M059J (cell line): ENCODE data around the gene KCNIP2. TPM values are rescaled to one million over a fixed set of nuclear protein-coding genes. Genes with fewer than 3 reads are reported as not detected.

Experiments
- DNase-seq: peaks from one replicate; pipeline ENCODE4 v3.0.0-alpha.2; 2012; ENCODE audit warnings: low read depth
- total RNA-seq: library from RNA; depleted of rRNA; stranded (reverse); fragments of >200 nt; shearing (Covaris generic); gene quantifications from 2 replicates; pipeline ENCODE4 v1.2.3, GENCODE V29; 2014; rRNA removed

Gene KCNIP2
- total RNA-seq = 0.07 and 0.57 TPM in 2 replicates

DNA sequence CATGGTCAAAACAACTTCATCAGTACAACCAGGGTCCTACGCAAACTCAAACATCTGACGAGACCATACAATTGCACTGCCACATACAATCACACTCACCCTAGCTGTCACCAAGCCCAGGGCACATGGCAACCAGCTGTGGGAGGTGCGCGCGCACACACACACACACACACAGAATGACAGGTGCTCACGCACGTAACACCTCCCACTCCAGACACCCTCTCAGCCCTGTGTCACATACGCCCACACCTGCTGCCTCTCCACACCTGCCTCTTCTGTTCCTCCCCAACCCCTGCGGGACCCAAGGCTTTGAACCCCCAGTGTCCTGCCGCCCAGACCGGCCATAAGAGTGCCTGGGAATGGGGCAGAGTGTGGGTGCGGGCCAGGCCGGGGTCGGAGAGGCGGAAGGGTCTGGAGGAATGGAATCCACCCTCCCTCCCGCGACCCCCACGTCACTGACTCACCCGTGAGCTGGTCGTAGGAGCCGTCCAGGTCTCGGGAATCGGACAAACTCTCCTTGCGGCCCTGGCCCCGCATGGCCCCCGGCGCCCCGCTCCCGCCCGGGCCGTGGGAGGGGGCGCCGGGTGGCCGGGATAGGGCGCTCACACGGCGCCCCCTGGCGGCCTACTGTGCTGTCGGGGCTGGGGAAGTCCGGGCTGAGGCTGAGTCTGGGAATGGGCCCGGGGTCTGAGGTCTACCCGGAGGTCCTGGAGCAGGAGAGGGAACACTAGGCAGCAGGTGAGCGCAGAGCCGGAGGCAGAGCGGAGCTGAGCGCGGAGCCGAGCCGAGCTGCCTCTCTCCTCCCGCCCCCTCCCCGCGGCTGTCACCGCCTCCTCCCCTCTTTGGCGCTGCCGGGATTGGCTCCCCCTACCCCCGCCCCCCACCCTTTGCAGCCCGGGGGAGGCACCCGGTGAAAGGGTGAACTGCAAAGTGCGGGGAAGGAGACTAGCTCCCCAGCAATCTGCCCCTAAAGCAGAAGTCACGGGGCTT lies at the start of gene KCNIP2:
Gene KCNIP2 (minus strand): TSS at position 769 of the 990 bp plus-strand sequence. CDS start 232 bp downstream, at position 537.
- DNase-seq = no peak

DNA sequence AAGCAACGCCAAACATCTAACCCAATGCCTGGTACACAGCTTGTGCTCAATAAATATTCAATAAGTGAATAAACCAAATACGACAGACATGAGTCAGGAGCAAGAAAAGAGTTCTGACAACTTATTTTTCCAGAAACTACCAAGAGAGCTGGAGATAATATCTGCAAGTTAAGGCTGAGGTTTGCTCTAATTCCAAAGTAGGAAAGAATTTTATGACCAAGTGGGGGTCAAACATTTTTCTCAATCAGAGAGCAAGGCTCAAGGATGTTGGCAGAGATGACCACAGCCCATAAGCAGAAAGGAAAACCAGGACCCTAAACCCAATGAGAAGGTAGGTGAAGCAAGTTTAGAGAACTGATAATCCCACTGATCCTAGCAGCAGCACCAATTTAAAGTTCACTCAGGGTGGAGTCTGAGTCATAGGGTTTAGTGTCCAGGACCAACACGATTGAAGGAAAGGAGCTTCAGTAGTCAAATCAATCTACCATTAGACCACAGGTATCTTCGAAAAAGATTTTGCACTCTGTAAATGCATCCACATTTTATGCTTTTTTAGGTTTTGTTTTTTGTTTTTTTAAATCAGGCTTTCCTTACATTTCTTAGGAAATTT lies 49.3 kb upstream of the KCNIP2 start:
- DNase-seq = peak; percentile 32

DNA sequence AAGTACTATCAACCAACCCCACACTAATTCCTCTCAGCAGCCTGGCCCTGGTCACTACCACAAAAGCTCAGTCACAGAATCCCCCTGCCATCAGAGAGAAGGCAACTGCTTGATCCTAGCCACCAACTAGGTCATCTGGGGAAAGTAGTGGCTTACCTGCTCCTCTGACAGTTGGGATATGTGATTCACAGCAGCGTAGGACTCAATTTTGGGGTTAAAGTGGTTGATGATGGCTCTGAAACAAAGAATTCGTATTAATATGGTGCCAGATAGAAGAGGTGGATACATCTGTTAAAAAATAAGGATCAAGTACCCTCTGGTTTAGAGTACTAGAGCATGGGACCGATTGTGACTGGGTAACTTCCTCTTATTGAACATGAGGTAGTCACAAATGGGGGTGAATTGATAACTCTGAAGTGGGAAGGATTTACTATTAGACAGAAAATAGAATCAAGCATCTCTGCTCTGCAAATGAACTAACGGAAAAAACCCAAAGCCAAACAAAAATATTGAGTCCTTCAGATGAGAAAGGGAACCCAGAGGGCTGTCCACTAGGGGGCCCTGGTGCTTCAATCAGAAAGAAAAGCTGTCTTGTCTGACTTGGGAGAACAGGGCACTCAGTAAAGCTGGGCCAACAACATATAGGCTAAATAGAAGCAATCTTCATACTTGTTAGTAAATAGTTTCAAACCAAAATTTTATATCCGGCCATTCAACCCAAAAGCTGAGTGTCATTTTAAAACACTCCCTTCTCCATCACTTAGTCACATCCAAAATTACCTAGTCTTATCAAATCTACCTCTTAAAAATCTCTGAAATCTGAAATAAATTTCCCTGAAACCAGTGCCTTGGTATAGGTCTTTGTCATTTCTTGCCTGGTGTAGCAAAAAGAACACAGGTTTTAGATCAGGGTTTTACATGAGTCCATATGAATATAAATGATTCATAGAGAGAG lies 45.9 kb upstream of the KCNIP2 start:
- DNase-seq = peak; percentile 67

DNA sequence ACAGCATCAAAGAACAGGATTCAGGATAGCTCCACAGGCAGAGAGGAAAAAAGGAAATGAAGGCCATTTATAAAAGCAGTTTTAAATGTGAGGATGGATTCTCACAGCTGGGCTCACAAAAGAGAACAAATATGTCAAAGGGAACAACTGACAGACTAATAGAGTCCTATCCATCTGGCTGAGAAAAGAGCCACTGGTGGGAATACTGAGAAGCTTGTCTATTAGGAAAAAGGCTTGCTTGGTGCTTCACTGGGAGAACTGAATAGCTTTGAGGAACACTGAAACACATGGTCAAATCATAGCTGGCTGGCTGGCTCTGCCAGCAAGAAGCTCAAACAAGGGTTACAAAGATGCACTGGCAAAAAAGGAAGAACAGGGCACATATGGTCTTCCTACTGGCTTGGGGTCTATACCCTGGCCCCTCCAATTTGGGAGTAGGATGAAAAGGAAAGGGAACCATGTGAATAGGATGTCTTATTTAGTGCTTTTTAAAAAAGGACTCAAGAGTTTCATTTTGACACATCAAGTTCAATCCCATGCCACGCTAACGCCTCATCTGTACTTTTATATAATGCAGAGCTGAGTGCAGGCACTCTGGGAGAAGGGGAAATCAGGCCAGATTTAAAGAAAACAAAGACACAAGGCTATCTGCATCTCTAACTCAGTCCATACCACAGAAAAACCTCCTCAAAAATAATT lies 44.8 kb upstream of the KCNIP2 start:
- no peak for DNase-seq

DNA sequence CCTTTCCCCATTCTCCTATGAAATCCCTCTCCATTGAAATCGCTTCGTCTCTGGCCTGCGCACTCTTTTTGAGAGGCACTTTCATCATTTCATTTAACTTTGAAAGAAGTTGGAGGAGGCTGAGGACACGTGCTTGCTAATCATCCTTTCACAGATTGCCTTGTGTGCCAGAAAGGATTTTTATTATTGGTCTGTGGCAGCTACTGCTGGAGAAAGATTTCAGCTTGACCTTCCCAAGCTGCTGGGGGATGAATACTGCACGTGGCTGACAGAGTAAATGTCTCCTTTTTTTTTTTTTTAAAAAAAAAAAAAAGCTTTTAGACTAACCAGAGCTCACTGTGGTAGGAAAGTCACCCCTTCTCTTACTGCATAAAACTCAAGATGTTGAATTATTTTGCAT lies 44.2 kb upstream of the KCNIP2 start:
- DNase-seq = no peak

DNA sequence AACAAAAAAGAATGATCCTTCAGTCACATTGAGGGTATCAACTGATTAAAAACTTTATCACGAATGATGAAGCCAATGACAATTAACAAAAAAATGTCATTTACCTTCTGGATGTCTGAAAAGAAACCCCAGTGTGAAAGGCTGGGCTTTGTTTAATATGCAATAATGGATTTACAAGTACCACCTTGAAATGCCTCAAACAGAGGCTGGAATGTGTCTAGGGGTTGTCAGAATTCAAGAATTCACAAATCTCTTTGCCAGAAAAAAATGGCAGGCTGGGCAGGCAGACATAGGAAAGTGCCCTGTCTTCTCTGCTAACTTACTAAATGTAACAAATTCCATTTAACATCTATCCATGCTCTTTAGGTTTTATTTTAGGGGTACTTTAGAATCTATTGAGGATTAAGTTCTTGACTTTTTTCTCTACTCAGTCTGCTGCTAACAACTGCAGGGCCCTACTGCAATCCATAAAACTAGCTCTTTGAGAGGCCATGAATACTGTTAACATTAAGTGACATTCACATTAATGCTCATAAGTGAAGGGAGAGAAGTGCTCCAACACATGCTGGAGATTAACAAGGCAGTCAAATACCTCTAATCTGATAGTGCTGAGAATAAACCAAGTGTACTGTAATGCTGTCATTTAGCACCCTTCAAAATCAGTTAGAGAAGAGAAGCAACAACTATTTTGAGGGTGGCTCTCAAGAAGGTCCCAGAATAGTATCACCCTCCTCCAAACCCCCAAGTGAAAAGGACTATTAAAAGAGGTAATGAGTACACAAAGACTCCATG lies 43.1 kb upstream of the KCNIP2 start:
- DNase-seq = no peak

DNA sequence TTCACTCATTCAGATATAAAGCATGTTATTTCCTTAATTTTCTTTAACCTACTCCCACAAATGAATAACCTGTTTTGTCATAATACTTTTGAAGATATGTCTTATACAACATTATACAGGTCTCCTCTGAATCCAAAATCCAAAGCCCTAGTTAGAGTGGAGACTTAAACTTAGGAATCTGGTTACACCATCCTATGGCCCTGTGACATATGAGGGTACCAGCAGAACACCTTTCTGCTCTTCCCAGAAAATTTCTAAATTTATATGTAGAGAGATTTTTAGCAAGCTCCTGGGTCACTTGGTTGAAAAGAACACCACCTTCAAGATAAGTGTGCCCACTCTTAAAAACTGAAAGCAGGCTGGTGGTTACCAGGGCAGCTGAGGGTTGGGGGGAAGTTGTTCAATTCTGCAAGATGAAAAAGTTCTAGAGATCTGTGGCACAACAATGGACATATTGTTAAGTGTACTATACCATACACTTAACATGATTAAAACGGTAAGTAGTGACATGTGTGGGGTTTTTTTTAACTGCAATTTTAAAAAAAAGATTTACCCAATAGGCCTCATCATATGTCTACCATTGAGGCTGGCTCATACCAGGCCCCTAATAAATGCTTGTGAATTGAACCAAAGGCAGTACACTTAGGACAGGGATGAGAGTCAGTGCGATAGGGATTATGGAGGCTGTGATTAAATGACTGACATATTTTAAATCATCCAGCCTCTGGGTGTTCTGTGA lies 37.6 kb upstream of the KCNIP2 start:
- no peak for DNase-seq

DNA sequence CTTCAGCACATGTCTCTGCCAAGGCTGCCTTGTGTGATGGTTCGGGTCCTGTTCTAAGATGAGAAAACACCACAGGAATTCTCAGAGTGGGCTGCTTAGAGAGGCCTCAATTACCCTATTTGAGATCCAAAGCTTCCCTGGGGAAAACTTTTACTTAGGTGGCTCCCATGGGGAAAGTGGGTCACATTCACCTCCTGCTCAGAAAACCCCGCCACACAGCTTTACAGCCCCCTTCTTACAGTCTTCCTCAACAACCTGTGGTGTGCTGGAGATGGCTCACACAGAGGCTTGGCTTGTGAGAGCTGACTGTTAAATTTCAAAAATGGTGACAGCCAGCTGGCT lies 36.6 kb upstream of the KCNIP2 start:
- DNase-seq = no peak

DNA sequence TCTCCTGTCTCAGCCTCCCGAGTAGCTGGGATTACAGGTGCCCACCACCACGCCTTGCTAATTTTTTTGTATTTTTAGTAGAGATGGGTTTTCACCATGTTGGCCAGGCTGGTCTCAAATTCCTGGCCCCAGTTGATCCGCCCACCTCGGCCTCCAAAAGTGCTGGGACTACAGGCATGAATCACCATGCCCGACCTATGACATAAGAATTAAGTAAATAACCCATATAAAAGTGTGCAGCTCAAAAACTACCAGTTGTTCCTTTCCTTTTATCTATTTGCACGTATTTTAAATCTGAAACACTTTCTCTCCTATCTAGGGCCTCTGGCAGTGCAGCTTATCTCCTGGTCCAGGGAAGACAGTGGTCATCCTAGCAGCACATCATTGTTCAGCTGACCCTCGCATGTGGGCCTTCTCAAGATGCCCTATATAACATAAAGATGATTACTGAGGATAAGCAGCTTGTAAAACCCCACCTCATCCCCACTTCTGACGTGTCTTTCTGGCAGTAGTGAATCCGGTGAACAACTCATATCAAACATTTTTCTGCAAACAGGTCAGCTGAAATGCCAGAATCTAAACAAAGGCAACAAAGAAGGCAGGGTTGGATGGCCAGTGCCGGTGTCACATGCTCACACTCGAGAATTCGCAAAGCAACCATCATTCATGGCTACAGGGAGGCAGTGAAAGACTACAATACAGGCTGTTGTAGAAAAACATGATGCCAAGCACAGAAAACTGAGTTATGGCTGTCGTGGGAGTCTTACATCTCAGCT lies 36.0 kb upstream of the KCNIP2 start:
- peak; percentile 86 for DNase-seq

DNA sequence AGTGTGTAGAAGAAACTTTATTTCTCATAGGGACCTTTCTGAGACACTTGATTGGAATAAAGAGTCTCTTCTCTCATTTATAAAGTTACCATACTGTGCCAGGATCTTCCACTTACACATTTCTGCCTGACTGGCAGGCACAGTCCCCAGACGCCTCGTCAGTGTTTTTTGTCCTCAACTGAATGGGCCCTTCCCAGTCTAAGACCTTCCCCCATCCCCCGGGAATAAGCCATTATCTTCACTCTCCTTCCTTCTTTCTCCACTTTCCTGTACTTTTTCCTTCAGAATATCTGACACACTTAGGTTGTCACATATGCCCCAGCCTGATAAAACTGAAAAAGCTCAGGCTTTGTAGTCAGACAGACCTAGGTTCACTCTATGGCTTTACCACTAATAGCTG lies 35.3 kb upstream of the KCNIP2 start:
- no peak for DNase-seq

DNA sequence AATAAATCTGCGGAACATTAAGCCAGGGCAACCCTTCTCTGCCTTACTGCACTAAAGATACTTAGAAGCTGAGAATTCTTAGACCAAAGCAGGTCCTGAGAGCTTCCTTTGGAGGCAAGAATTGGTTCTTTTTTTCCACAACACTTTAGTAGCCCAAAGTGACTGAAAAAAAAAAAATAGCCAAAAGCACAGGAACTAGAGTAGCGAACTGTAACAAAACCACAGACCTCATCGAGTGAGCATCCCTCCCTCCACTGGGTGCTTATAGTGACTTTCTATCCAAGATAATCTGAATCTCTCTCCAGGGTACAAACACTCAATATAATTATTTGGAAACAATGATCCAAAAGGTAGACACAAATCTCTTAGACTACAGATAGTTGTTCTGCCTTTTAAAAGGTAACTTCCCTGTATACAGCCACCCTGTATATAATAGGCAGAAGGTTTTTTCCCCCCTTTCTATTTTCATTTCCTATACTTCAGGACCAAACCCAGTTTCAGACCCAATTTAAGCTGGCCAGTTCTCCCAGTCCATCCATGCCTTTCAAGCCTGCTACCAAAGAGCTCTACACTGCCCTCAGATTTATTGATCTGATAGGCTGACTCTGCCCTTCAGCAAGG lies 31.6 kb upstream of the KCNIP2 start:
- DNase-seq = no peak

DNA sequence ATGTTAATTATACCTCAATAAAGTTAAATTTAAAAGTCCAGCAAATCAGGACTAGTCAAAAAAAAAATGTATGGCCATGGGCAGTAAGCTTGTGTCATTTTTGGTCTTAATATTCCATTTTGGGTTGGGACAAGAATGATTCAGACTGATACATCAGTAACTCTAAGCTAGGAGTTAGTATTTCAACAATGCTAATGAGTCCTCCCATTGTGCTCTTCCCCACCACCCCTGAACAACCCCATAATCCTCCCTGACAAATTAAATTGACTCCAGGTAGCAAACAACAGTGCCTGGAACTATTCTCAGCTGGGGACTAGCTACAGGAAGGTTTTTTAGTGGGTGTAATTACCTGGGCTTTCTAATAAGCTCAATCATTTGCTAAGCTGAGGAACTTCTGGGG lies 30.7 kb upstream of the KCNIP2 start:
- no peak for DNase-seq

DNA sequence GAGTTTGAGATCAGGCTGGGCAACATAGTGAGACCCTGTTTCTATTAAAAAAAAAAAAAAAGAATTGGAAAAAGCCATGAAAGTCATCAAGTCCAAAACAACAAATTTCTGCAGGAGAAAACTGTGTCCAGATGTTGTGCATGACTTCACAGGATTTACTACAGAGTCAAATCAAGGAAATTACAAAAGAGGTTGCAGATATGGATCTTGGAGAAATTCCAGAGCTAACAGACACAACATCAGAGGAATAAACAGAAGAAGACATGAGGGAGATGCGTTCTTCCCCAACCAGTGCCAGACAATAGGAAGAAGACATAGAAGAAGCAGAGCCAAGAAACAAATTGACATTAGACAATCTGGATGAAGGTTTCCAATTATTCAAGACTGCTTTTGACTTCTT lies 24.3 kb upstream of the KCNIP2 start:
- DNase-seq = no peak

DNA sequence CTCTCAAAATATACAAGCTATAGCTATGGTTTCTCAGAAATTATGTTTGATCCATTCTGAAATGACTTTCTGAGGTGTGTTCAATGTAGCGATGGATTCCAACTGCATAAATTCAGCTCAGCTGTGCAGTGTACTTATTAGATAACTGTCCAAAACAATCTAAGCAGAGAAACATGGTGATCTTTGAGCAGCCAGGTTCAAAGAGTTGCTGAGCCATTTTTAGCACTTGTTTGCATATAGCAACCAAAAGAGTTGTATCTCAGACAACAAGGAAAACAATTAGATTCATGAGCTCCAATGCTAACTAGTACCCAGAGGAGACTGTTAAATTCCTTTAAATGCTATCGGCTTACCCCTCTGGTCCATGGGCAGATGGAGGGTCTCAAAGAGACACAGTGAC lies 15.9 kb upstream of the KCNIP2 start:
- no peak for DNase-seq

DNA sequence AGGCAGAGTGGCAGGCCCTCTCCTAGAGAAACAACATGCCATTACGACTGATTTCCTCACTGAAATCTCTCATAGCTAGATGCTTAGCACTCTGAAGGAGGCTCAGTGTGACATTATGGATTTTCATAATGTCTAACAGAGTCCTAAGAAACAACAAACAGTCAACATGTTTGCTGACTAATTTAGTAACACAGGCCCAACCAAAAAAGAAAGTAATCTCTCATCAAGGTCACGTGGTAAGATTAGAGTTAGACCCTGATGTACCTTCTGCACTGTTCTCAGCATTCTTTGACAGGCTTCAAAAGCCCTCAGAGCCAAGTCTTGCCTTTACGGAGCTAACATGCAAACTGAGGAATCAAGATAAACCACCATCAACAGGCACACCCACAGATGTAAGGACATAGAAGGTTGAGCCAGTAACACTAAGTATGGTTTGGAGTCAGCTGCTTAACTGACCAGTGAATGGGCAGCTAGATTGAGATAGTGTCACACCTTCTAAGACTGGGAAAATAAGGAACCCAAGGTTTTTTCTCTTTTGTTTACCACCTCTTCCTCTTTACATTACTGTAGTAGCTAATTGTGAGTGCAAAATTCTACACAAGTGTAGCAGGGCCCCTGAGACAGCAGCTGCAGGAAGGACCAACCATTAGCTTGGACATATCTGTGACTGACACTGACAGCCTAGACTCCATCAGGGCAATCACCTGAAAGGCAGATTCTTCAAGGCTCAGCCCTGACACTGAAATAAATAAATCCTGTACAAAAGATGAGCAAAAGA lies 15.3 kb upstream of the KCNIP2 start:
- no peak for DNase-seq

DNA sequence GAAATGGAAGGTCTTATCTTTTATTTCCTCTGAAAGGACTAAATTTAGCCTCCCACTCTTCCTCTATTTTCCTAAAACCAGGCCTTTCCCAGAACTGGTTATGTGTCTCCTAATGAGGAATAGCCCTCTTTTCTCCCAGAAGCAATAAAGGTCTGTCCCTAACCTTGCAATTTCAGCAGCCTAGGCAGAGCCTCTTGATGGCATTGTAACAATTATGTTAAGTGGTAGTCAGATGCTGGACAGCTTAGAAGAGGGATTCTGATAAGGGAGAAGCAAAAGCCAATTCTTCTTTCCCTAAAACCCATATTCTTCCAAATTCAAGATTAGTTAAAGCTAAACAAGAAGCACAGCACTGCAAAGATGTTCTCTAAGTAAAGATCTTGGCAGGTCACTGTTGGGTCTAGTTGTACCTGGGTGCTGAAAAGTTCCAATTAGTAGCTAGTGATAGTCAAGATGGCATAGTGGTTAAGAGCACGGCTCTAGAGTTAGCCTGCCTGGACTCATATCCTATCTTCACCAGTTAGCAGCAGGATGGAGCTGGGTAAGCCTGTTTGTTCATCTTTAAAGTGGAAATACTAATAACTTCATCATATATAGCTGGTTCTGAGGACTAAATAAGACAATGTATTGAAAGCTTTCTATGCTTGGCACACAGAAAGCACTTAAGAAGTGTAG lies 14.3 kb upstream of the KCNIP2 start:
- DNase-seq = no peak

DNA sequence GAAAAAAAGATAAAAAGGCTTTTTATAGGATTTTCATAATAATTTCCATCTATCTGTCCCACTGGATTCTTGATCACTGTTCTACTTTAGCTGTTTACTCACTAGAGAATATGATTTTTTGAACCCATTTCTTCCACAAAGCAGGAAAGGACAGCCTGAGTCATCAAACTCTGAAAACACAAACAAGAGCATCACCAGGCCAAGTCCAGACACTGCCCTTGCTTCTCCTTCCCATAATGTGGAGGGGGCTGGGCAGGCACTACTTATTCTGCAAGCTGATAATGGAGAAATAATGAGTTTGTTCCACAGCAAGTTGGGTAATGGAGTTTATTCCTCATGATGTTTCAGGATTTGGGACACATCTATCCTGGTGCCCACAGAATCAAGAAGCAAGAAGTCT lies 13.0 kb upstream of the KCNIP2 start:
- DNase-seq = peak; percentile 37
